GM12872 (cell line): Measurements from ENCODE around the gene ANKRD23.

Experiments used
- CTCF ChIP-seq: IDR thresholded peaks from 3 replicates; pipeline ENCODE4 v1.5.1; 2011; ENCODE audit warnings: low read depth, mild to moderate bottlenecking, low read length, moderate library complexity; ENCODE audit not compliant: insufficient read depth

The ANKRD23 gene

GRCh38 chr2:96885432-96886347 lies 41.9 kb upstream of the ANKRD23 start:
- TF ChIP-seq CTCF = no peak

GRCh38 chr2:96884299-96885094 lies 40.7 kb upstream of the ANKRD23 start:
- no peak for TF ChIP-seq CTCF

- TF ChIP-seq CTCF = no peak
These were observed 39.5 kb upstream of the ANKRD23 start for GRCh38 chr2:96883306-96883705.

- TF ChIP-seq CTCF = no peak
These were observed 39.1 kb upstream of the ANKRD23 start for GRCh38 chr2:96882906-96883305.

- no peak for TF ChIP-seq CTCF
These were observed 38.4 kb upstream of the ANKRD23 start for GRCh38 chr2:96882230-96882629.

GRCh38 chr2:96881349-96882195 lies 37.8 kb upstream of the ANKRD23 start:
- no peak for TF ChIP-seq CTCF

GRCh38 chr2:96880891-96881273 lies 37.1 kb upstream of the ANKRD23 start:
- TF ChIP-seq CTCF = no peak
